Natural killer cell (primary cell): ENCODE measurements around the gene TBC1D21. TPM values are rescaled to one million over a fixed set of nuclear protein-coding genes. Genes with fewer than 3 reads are reported as not detected.

Experiments used
- ATAC-seq, 3 donors: fragments of 150-1000 bp in 2 of 3; fragments of 200-7000 bp in 1 of 3; cut with Tn5 transposase; 1 replicate in 1 of 3; 2 replicates in 2 of 3; pipeline ENCODE4 v1.10.0; 2021; ENCODE audit warnings: mild to moderate bottlenecking in 2 of 3, moderate library complexity in 2 of 3
- DNase-seq, 2 donors: peaks; one replicate each; pipeline versions ENCODE4 v3.0.0 to v3.0.0-alpha.2; 2013 to 2021; ENCODE audit warnings: mixed read lengths in 1 of 2
- H3K27ac ChIP-seq: one replicate; pipeline ENCODE4 v1.5.1; 2013; ENCODE audit warnings: mild to moderate bottlenecking, low read length
- H3K27me3 ChIP-seq: one replicate; pipeline ENCODE4 v1.6.1; 2013; ENCODE audit warnings: low read length; ENCODE audit not compliant: control insufficient read depth, insufficient read depth
- H3K36me3 ChIP-seq: one replicate; pipeline ENCODE4 v1.6.1; 2013; ENCODE audit warnings: low read length; ENCODE audit not compliant: control insufficient read depth, insufficient read depth
- H3K4me1 ChIP-seq: one replicate; pipeline ENCODE4 v1.6.1; 2013; ENCODE audit warnings: low read length; ENCODE audit not compliant: control insufficient read depth, insufficient read depth
- H3K4me3 ChIP-seq: one replicate; pipeline ENCODE4 v1.5.1; 2013; ENCODE audit warnings: low read length
- H3K9me3 ChIP-seq: one replicate; pipeline ENCODE4 v1.6.1; 2013; ENCODE audit warnings: low read length; ENCODE audit not compliant: control insufficient read depth, insufficient read depth
- H3K27ac Mint-ChIP-seq, 2 donors: one replicate each; pipeline ENCODE4 v1.8.0; 2022; ENCODE audit warnings: mild to moderate bottlenecking in 2 of 2, mixed read lengths in 2 of 2, moderate library complexity in 1 of 2
- H3K27me3 Mint-ChIP-seq, 2 donors: one replicate each; pipeline ENCODE4 v1.8.0; 2022; ENCODE audit warnings: low read depth in 2 of 2, mixed read lengths in 2 of 2
- H3K36me3 Mint-ChIP-seq: one replicate; pipeline ENCODE4 v1.8.0; 2022; ENCODE audit warnings: mixed read lengths
- H3K4me1 Mint-ChIP-seq, 2 donors: one replicate each; pipeline ENCODE4 v1.8.0; 2022; ENCODE audit warnings: mixed read lengths in 2 of 2
- H3K4me3 Mint-ChIP-seq: one replicate; pipeline ENCODE4 v1.8.0; 2022; ENCODE audit warnings: mild to moderate bottlenecking, moderate library complexity, mixed read lengths
- H3K9me3 Mint-ChIP-seq, 2 donors: one replicate each; pipeline ENCODE4 v1.8.0; 2022; ENCODE audit warnings: mixed read lengths in 2 of 2
- CTCF ChIP-seq: fragments of 200-600 bp; IDR thresholded peaks from one replicate; pipeline ENCODE4 v1.8.0; 2022; ENCODE audit warnings: antibody characterized with exemption
- WGBS: methylation state at CpG from one replicate; pipeline ENCODE4 v1.1.7; 2013; ENCODE audit warnings: missing lambda C conversion rate; ENCODE audit not compliant: insufficient coverage; 5-methylcytosine and 5-hydroxymethylcytosine counted together
- intact Hi-C: fragments of 100-400 bp; cut with micrococcal nuclease; formaldehyde crosslinking; loops from one replicate; pipeline ENCODE4 v1.14.2; 2022
- total RNA-seq, 4 donors: library from RNA; stranded (reverse); fragments of 120-200 nt in 1 of 4; gene quantifications; one replicate each; pipeline versions ENCODE4 v1.2.3 to v1.2.4, GENCODE V29; 2013 to 2022

Gene TBC1D21
- total RNA-seq, 3 donors from 2014 or later (not counting 1 experiment from before 2014, with no cell fraction given), result not detected

GRCh38 chr15:73836845-73837244 lies 36.5 kb upstream of the TBC1D21 start:
- peaks cover 23 to 53% of the 10 kb centered on the region in 2 donors for H3K27me3 Mint-ChIP-seq
- no peak overlapping the region for H3K27ac Mint-ChIP-seq

GRCh38 chr15:73838831-73839426 lies 34.4 kb upstream of the TBC1D21 start:
- Histone ChIP-seq H3K36me3 (no peaks in the 10 kb centered on the region), H3K27me3 (no peaks in the 10 kb centered on the region), H3K9me3 (no peaks in the 10 kb centered on the region), H3K4me1 (no peaks in the 10 kb centered on the region), H3K4me3 (no peak overlapping the region), H3K27ac (no peak overlapping the region)
- Mint-ChIP-seq H3K27ac (no peak overlapping the region), H3K27me3 (peaks cover 21 to 39% of the 10 kb centered on the region in 2 donors), H3K9me3 (no peaks in the 10 kb centered on the region), H3K36me3 (no peaks in the 10 kb centered on the region), H3K4me3 (no peak overlapping the region), H3K4me1 (no peaks in the 10 kb centered on the region)
- ATAC-seq (no peak), DNase-seq (no peak)
- TF ChIP-seq CTCF, result no peak
- 72% methylated on average over 12 of the region's 12 CpGs for WGBS
- intact Hi-C loops, result no loop called here

More at GRCh38 chr15:73836845-73837244, 36.5 kb upstream of the TBC1D21 start:
- ATAC-seq (no peak), DNase-seq (no peak)
- no peaks in the 10 kb centered on the region for H3K4me1 ChIP-seq
- TF ChIP-seq CTCF, result no peak
- no peak overlapping the region for H3K27ac ChIP-seq
- no peaks in the 10 kb centered on the region for H3K36me3 ChIP-seq
- no peaks in the 10 kb centered on the region for H3K9me3 ChIP-seq
- H3K4me1 Mint-ChIP-seq, result no peaks in the 10 kb centered on the region
- no peaks in the 10 kb centered on the region for H3K9me3 Mint-ChIP-seq
- 89% methylated on average over 3 of the region's 3 CpGs for WGBS
- intact Hi-C loops, result no loop called here
- H3K4me3 ChIP-seq, result no peak overlapping the region
- no peaks in the 10 kb centered on the region for H3K36me3 Mint-ChIP-seq
- H3K27me3 ChIP-seq, result no peaks in the 10 kb centered on the region
- H3K4me3 Mint-ChIP-seq, result no peak overlapping the region

- H3K4me1 Mint-ChIP-seq, result no peaks in the 10 kb centered on the region
- ATAC-seq, result no peak
These were observed 33.5 kb upstream of the TBC1D21 start for GRCh38 chr15:73839699-73840377.

More at GRCh38 chr15:73839699-73840377, 33.5 kb upstream of the TBC1D21 start:
- no peaks in the 10 kb centered on the region for H3K9me3 Mint-ChIP-seq
- Histone ChIP-seq H3K4me3 (no peak overlapping the region), H3K4me1 (no peaks in the 10 kb centered on the region), H3K27ac (no peak overlapping the region), H3K9me3 (no peaks in the 10 kb centered on the region), H3K27me3 (no peaks in the 10 kb centered on the region), H3K36me3 (no peaks in the 10 kb centered on the region)
- H3K27me3 Mint-ChIP-seq, result peaks cover 19 to 36% of the 10 kb centered on the region in 2 donors
- no peak overlapping the region for H3K27ac Mint-ChIP-seq
- no peak for DNase-seq
- H3K36me3 Mint-ChIP-seq, result no peaks in the 10 kb centered on the region
- 90% methylated on average over 8 of the region's 8 CpGs for WGBS
- intact Hi-C loops, result no loop called here
- no peak overlapping the region for H3K4me3 Mint-ChIP-seq
- no peak for TF ChIP-seq CTCF
